ENCODE data around the gene AVPR2. TPM values are rescaled to one million over a fixed set of nuclear protein-coding genes. Genes with fewer than 3 reads are reported as not detected.

Gene AVPR2
- total and polyA plus RNA-seq, 10 of the 15 experiments (the other 5 are each of a cell fraction or from before 2014, with no cell fraction given): 0.12 to 0.37 TPM; not detected in 8

DNA sequence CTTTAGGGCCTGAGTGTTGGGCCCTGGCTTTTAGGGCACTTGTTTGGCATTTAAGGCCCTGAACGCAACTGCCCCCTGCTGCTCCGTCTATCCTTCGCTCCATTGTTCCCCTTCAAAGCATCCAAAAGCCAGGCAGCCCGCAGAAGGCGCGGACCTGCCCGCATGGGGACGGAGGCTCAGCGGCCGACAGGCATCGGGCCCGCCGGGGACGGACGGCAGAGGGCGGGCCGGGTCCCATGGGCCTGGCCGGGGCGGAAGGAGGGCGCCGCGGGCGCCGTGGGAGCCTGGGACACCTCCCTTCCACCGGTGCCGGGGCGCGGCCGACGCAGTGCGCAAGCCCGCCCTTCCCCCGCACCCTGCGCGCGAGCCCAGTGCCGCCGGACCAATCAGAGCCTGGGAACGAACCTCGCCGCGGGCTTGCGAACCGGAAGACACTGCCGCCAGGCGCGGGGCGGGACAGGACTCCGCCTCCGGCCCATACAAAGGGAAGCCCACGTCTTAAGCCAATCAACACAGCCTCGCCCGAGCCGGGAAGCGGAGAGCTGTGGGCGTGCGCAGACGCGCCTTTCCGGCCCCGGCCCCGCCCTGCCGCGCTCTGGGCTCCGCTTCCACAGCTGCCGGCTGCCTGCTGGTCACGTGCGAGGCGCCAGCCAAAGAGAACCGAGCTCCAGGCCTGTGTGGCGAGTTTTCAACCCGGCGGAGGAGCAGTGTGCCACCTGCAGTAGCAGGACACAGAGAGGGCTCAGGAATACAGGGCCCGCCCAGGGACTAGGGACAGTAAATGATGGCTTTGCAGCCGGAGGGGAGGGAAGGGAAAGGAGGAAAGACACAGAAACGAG, 23.7 kb downstream of the AVPR2 start (continued):
- TF ChIP-seq STAT1 (conservative IDR thresholded peaks at IDR 0.05) (no peak), FOXK2 (IDR thresholded peaks at IDR 0.05) (no peak), HDAC6 (IDR thresholded peaks at IDR 0.05; ENCODE audit: unreplicated experiment) (no peak), MYB (IDR thresholded peaks at IDR 0.05; ENCODE audit: borderline replicate concordance, low read depth, low read length) (no peak), CBX3 (IDR thresholded peaks at IDR 0.05; ENCODE audit: borderline replicate concordance, low read depth) (no peak), SMARCA5 (IDR thresholded peaks at IDR 0.05) (no peak), MEF2B (IDR thresholded peaks at IDR 0.05; ENCODE audit: partially characterized antibody, poor library complexity, severe bottlenecking) (no peak), ZNF217 (IDR thresholded peaks at IDR 0.05) (no peak), MXI1 (IDR thresholded peaks at IDR 0.05; ENCODE audit: low read depth, low read length) (peak; percentile 74), PML (IDR thresholded peaks at IDR 0.05; ENCODE audit: low read length) (0 out of 2 replicates have a peak, but pooled peaks have one; percentile 46), NFYA (IDR thresholded peaks at IDR 0.05; ENCODE audit: borderline replicate concordance, low read depth, low read length) (no peak), ZZZ3 (IDR thresholded peaks at IDR 0.05; ENCODE audit: control insufficient read depth, insufficient read length, low read depth) (no peak), RAD21 (IDR thresholded peaks at IDR 0.05; ENCODE audit: insufficient read depth, low read depth, low read length) (no peak), CHD1 (IDR thresholded peaks at IDR 0.05; ENCODE audit: low read depth, low read length) (no peak), MTA2 (IDR thresholded peaks at IDR 0.05; ENCODE audit: low read depth) (no peak), CEBPB (IDR thresholded peaks at IDR 0.05; ENCODE audit: borderline replicate concordance in 1 of 2, low read depth in 2 of 2, low read length in 2 of 2) (no peak), LARP7 (IDR thresholded peaks at IDR 0.05) (peak; percentile 68)
- TF ChIP-seq, protein P1, sequence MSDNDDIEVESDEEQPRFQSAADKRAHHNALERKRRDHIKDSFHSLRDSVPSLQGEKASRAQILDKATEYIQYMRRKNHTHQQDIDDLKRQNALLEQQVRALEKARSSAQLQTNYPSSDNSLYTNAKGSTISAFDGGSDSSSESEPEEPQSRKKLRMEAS (IDR thresholded peaks at IDR 0.05; ENCODE audit: low read depth, low read length): 0 out of 2 replicates have a peak, but pooled peaks have one; percentile 33
- TF ChIP-seq, protein P2, sequence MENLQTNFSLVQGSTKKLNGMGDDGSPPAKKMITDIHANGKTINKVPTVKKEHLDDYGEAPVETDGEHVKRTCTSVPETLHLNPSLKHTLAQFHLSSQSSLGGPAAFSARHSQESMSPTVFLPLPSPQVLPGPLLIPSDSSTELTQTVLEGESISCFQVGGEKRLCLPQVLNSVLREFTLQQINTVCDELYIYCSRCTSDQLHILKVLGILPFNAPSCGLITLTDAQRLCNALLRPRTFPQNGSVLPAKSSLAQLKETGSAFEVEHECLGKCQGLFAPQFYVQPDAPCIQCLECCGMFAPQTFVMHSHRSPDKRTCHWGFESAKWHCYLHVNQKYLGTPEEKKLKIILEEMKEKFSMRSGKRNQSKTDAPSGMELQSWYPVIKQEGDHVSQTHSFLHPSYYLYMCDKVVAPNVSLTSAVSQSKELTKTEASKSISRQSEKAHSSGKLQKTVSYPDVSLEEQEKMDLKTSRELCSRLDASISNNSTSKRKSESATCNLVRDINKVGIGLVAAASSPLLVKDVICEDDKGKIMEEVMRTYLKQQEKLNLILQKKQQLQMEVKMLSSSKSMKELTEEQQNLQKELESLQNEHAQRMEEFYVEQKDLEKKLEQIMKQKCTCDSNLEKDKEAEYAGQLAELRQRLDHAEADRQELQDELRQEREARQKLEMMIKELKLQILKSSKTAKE (IDR thresholded peaks at IDR 0.05; ENCODE audit: low read depth, poor library complexity, severe bottlenecking): no peak
- TF ChIP-seq, protein P3, sequence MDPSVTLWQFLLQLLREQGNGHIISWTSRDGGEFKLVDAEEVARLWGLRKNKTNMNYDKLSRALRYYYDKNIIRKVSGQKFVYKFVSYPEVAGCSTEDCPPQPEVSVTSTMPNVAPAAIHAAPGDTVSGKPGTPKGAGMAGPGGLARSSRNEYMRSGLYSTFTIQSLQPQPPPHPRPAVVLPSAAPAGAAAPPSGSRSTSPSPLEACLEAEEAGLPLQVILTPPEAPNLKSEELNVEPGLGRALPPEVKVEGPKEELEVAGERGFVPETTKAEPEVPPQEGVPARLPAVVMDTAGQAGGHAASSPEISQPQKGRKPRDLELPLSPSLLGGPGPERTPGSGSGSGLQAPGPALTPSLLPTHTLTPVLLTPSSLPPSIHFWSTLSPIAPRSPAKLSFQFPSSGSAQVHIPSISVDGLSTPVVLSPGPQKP (IDR thresholded peaks at IDR 0.05; ENCODE audit: low read depth, low read length): peak; percentile 37; the same call in 1 of the 2 replicates
- TF ChIP-seq, protein P4, sequence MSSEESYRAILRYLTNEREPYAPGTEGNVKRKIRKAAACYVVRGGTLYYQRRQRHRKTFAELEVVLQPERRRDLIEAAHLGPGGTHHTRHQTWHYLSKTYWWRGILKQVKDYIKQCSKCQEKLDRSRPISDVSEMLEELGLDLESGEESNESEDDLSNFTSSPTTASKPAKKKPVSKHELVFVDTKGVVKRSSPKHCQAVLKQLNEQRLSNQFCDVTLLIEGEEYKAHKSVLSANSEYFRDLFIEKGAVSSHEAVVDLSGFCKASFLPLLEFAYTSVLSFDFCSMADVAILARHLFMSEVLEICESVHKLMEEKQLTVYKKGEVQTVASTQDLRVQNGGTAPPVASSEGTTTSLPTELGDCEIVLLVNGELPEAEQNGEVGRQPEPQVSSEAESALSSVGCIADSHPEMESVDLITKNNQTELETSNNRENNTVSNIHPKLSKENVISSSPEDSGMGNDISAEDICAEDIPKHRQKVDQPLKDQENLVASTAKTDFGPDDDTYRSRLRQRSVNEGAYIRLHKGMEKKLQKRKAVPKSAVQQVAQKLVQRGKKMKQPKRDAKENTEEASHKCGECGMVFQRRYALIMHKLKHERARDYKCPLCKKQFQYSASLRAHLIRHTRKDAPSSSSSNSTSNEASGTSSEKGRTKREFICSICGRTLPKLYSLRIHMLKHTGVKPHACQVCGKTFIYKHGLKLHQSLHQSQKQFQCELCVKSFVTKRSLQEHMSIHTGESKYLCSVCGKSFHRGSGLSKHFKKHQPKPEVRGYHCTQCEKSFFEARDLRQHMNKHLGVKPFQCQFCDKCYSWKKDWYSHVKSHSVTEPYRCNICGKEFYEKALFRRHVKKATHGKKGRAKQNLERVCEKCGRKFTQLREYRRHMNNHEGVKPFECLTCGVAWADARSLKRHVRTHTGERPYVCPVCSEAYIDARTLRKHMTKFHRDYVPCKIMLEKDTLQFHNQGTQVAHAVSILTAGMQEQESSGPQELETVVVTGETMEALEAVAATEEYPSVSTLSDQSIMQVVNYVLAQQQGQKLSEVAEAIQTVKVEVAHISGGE (CRISPR knock-in tag; IDR thresholded peaks at IDR 0.05): no peak
- TF ChIP-seq, protein P5, sequence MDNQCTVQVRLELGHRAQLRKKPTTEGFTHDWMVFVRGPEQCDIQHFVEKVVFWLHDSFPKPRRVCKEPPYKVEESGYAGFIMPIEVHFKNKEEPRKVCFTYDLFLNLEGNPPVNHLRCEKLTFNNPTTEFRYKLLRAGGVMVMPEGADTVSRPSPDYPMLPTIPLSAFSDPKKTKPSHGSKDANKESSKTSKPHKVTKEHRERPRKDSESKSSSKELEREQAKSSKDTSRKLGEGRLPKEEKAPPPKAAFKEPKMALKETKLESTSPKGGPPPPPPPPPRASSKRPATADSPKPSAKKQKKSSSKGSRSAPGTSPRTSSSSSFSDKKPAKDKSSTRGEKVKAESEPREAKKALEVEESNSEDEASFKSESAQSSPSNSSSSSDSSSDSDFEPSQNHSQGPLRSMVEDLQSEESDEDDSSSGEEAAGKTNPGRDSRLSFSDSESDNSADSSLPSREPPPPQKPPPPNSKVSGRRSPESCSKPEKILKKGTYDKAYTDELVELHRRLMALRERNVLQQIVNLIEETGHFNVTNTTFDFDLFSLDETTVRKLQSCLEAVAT (IDR thresholded peaks at IDR 0.05): 0 out of 2 replicates have a peak, but pooled peaks have one; percentile 29
